AG09309 (cell line): Measurements from ENCODE around the gene TTC7B.

Source experiments
- DNase-seq: peaks from one replicate; pipeline ENCODE4 v3.0.0-alpha.2; 2010; ENCODE audit warnings: low read depth
- H3K4me3 ChIP-seq: 2 replicates; pipeline ENCODE4 v1.5.1; 2011; ENCODE audit warnings: mild to moderate bottlenecking, low read depth, low read length, moderate library complexity; ENCODE audit not compliant: control insufficient read depth
- TF ChIP-seq, protein P1 (sequence below): IDR thresholded peaks from 2 replicates; pipeline ENCODE4 v1.5.1; 2011; ENCODE audit warnings: mild to moderate bottlenecking, low read depth, low read length, inconsistent platforms; ENCODE audit not compliant: insufficient read depth, control insufficient read depth; ENCODE audit errors: missing control alignments

Gene TTC7B

DNA sequence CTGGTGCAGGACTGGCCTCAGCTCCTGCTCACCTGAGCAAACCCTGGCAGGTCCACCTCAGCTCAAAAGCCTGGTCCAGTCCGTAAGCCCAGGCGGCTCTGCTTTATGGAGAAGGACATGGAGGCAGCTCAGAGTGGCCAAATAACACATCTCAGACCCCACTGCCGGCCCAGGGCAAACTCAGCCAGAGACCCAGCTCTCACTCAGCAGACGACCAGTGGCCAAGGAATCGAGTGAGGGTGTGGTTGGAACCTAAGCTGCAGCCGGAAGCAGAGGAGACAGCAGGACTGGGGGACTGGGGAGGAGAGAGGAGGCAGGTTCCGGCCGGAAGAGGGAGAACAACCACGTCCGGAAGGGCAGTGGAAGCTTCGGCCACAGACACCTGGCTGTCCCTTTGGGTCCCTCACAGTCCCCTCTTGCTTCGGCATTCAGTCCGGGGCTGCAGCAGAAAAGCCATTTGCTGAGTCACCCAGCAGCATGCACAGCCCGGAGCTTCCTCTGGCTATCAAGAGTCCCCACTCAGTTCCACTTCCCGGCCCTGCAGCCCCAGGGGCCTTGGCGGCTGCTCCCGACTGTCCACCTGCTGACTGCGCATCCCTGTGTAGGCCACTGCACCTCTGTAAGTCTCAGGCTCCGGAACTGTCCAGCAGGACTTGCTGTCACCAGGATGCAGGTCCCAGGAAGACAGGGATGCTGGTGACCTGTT is 315.4 kb downstream of the TTC7B start:
- no peak for DNase-seq
- TF ChIP-seq, protein P1, sequence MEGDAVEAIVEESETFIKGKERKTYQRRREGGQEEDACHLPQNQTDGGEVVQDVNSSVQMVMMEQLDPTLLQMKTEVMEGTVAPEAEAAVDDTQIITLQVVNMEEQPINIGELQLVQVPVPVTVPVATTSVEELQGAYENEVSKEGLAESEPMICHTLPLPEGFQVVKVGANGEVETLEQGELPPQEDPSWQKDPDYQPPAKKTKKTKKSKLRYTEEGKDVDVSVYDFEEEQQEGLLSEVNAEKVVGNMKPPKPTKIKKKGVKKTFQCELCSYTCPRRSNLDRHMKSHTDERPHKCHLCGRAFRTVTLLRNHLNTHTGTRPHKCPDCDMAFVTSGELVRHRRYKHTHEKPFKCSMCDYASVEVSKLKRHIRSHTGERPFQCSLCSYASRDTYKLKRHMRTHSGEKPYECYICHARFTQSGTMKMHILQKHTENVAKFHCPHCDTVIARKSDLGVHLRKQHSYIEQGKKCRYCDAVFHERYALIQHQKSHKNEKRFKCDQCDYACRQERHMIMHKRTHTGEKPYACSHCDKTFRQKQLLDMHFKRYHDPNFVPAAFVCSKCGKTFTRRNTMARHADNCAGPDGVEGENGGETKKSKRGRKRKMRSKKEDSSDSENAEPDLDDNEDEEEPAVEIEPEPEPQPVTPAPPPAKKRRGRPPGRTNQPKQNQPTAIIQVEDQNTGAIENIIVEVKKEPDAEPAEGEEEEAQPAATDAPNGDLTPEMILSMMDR: no peak
- no peak overlapping the region for H3K4me3 ChIP-seq

DNA sequence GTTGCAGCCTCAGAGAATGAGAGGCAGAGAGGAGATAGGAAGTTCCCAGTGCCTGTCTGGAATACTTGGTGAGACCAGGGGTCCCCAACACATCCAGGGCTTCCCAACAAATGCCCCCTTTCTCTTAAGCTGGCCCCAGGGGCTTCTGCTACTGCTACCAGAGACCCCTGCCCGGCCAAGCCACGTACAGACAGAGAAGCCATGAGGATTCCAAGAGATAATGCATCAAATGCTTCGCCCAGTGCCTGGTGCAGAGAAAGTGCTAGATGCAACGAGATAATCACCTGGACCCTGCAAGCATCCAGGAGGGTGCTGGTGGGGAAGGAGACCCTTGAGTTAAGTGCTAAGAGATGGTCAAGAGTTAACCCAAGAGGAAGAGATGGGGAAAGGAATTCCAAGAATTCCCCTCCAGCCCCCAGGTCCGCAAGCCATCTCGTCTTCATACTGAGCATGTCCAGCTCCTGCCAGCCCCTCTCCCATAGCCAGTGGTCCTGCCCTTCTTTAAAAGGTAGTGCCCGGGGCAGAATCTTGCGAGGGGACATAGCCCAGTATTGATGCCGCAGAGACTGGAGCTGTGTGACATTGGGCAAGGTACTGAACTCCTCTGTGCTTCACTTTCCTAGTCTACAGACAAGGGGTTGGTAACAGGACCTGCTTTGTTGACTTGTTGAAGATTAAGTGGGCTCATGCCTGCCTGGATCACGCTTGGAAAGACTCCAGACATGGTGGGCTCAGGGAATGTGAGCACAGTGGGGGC is 316.1 kb downstream of the TTC7B start:
- DNase-seq: no peak
- TF ChIP-seq, protein P1: no peak
- H3K4me3 ChIP-seq: no peak overlapping the region

DNA sequence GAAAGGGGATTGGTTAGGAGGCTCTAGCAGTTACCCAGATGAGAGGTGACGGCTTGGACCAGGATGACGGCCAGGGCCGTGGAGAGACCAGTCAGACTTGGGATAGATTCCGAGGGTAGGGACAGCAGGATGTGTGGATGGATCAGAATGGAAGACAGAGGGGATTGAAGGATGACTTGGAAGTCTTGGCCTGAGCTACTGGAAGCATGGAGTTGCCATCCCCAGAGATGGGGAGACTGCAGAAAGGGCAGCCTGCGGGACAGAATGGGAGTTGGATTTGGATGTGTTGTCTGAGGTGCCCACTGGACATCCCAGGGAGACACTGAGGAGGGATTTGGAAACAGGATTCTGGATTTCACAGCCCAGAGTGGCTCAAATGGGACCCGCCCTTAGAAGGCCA is 317.1 kb downstream of the TTC7B start:
- H3K4me3 ChIP-seq: no peak overlapping the region
- DNase-seq: no peak
- TF ChIP-seq, protein P1: no peak

DNA sequence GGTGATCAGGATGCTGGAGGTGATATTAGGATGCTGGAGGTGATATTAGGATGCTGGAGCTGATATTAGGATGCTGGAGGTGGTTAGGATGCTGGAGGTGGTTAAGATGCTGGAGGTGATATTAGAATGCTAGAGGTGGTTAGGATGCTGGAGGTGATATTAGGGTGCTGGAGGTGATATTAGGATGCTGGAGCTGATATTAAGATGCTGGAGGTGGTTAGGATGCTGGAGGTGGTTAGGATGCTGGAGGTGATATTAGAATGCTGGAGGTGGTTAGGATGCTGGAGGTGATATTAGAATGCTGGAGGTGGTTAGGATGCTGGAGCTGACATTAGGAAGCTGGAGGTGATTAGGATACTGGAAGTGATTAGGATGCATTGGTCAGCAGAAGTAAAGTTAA is 318.0 kb downstream of the TTC7B start:
- no peak overlapping the region for H3K4me3 ChIP-seq
- TF ChIP-seq, protein P1: no peak
- no peak for DNase-seq

DNA sequence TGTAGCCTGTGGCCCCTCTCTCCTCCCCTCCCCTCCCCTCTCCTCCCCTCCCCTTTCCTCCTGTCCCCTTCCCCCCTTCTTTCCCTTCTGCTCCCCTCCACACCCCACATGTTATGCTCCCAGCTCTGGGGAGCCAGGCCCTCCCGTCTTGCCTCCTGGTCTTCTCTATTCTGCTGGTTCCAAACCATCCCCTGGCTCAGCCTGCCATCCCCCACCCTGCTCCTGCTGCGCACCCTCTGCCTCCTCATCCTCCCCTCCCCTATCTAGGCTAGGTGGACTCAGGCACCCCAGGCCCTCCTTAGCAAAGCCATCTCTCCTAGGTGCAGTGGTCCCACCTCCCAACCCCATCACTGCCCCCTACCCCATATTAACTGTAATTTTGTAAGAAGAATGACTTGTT is 319.9 kb downstream of the TTC7B start:
- TF ChIP-seq, protein P1: no peak
- no peak overlapping the region for H3K4me3 ChIP-seq
- DNase-seq: no peak

DNA sequence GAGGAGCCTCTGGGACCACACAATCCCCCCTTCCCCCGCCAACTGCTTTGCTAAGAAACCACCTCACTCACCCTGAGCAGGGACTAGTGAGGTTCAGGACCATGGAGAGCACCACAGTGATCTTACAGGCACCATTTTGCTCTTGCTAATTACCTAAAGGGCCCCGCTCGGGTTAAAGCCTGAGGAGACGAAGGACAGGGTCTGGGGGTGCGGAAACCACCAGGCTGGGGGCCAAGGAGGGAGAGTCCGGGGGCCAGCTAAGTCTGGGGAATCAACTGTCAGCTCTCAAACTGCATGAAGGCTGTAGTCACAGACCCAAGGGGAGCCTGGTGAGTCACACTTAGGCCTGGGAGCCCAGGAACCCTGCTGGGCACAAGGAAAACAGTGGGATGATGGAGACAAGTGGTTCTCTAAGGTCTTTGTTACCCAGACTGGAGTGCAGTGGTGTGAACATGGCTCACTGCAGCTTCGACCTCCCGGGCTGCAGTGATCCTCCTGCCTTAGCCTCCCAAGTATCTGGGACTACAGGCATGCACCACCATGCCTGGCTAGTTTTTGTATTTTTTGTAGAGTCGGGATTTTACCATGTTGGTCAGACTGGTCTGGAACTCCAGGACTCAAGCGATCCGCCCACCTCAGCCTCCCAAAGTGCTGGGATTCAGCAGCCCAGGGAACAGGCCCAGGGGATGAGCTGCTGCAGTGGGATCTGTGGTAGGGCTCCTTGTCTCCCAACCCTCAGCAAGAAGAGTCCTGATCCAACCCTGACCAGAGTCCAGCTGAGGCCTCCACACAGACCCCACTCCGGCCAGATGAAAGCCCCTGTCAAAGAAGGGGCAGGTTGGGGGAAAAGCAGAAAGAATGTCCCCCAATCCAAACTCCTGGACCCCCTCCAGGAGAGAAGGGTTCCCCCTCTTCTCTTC is 320.6 kb downstream of the TTC7B start:
- TF ChIP-seq, protein P1: no peak
- no peak overlapping the region for H3K4me3 ChIP-seq
- DNase-seq: peak; percentile 16
